GM18870 (cell line): ENCODE results near the gene DAAM2.

ENCODE experiments used
- ATAC-seq: cut with Tn5 transposase; IDR thresholded peaks from one replicate; pipeline ENCODE4 v1.9.1; 2021; ENCODE audit warnings: moderate library complexity; ENCODE audit not compliant: unreplicated experiment

The DAAM2 gene

DNA sequence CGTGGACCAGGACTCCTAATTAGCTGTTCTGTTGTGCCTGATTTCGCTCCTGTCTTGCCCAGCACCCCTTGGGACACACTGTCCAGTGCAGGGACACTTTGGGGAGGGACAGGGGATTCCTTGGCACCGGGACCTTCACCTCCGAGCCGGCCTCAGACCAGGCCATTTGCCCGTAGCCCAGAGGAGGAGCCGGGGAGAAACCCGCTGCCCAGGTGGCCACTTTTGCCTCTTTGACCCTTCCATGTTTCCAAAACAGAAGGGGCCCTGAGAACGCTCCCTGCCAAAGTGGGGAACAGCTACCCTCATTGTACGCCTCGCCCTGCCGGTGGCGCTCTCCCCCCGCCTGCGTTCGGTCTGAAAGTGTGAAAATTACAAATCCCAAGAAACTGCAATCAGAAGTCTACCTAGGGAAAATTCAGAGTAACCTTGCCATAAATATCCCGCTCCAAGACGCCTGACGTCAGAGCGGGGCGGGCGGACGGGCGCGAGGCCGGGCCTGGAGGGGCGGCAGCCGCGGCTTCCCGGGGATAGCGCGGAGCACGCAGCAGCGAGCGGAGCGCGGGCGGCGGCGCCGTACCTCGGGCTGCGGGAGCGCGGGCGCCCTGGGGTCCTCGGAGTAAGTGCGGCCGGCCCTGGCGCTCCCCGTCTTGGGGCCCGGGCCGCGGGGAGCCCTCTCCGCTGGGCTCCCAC, at the start of gene DAAM2:
TSS of gene DAAM2 (plus strand) at position 527 of the 690 bp plus-strand sequence. CDS start 63,927 bp downstream, outside the sequence.
- ATAC-seq: no peak

DNA sequence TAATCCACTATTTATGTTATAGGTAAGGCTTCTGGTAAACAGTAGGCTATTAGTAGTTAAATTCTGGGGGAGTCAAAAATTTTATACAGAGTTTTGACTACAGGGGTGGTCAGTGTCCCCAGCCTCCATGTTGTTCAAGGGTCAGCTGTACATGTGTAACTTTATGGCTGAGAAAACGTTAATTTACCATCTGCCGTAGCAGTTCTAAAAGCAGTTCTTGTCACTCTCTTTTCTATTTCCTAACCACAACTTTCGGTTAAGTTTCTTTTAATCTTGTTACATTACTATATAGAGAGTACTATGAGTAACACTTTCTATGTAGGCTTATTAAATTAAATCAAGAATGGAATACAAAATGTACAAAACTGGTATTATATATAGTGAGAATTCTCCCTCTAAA, 45.4 kb upstream of the DAAM2 start:
- no peak for ATAC-seq

GRCh38 chr6:39752835-39753724, 39.1 kb upstream of the DAAM2 start:
- ATAC-seq: no peak

DNA sequence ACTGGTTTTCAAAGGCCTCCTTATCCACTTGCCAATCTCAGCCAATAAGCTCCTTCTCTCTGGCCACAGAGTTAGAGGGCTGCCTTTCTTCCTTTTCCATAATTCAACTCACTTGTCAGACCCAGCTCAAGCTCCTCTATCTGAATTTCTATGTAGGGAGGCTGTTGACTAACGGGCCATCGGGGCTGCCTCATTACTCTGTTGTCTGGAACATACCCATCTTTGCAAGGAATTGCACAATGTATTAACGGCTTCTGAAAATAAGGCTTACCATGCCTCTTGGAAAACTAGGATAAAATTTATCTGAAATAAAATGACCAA, 38.5 kb upstream of the DAAM2 start:
- no peak for ATAC-seq

- ATAC-seq: no peak
Observed at GRCh38 chr6:39754514-39755115, 37.6 kb upstream of the DAAM2 start.

DNA sequence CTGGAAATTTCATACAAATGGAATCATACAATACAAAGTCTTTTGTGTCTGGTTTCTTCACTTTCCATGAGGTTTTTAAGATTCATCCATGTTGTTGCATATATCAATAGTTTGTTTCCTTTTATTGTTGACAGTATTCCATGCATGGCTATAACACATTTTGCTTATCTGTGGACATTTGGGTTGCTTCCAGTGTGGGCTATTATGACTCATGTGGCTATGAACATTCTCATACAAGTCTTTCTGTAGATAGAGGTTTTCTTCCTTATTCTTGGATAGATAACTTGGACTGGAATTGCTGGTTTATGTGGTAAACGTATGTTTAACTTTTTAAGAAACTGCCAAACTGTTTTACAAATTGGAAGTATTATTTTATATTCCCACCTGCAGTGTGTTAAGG, 36.9 kb upstream of the DAAM2 start:
- no peak for ATAC-seq

GRCh38 chr6:39756582-39756981, 35.6 kb upstream of the DAAM2 start:
- no peak for ATAC-seq

GRCh38 chr6:39758905-39759605, 33.1 kb upstream of the DAAM2 start:
- ATAC-seq: no peak

DNA sequence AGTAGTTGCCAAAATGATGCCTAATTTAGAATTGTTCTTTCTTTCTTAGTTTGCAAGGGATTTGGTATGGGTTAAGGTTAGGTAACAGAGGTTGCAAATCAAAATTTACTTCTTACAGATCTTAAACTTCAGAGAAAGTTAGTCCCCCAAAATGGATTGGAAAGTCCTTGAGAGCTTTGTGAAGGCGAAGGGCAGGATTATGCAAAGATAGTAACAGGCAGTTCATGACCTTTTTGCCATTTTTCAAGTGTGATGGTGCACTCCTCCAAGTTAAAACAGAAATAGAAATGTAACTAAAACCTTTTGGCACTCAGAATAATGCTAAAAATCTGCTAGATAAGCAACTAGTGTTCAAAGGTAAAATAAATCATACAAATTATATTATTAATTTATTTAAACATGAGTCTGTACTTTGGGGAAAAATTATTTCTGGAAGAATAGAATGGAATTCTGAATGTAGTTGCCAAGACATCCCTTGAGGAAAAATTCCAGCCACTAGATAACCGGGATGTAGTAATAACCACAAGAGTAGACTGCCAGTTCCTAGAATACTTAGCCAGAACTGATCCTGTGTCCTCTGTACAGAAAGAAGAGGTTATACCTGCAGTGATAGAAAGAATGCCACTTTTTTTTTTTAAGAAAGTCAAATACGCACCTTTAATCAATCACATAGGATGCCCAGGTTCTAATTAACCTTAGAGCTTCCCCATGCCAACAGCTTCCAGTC, 31.8 kb upstream of the DAAM2 start:
- no peak for ATAC-seq

DNA sequence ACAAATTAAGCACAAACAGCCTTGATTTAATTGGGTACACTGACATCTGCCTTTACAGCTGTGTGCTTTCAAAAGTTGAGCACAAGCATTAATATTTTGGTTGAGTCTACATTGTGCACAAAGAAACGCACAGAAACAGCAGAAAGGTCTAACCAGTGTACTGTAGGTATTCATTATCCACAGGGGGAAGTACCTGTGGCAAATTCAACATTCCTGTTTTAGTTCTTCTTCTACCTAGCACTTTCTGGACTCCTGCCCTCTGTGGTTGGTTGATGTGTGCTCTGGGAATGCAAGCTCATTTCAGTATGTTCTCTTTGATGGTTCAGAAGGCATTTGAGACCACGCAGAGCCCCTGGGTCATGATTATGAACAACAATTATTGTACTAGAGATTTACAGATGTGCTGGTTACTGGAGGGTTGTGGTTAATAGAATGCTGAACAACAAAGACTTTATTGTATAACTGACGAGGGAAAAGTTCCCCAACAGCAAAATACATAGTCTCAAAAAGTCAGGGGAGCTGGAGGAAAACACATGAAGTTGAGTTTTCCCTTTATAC, 26.6 kb upstream of the DAAM2 start:
- no peak for ATAC-seq

DNA sequence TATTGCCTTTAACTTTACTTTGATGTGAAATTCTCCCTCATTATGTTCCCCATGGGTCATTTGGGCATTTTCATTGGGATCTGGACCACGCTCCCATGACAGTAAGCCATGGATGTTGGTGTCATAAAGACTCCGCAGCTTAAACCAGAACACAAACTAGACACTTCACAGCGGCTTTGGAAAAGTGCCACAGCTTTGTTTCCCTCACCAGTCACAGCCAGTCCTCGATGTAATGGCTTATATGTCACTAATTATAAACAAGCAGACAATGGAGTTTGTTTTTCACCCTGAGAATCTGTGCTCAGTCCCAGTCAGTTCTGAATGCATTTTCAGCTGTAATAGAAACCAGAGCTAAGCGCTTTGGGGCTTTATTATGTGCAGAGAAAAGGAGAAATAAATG, 23.2 kb upstream of the DAAM2 start:
- no peak for ATAC-seq

DNA sequence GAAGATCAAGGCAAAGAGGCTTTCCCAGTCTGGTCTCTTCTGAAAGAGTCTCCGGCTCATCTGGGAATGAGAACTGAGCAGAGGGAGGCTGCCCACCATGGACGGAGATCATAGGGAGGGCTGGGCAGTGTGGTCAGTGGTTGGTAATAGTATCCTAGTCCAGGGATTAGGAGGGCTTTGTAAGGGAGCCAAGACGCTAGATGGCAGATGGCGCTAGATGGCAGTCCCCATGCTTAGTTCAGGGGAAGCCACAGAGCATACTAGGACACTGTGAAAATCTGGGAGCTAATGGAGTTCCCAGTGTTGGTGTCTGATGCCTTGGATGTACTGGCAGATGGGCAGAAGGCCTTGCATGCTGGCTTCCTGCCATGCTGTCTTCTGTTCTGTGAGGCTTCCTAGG, 21.7 kb upstream of the DAAM2 start:
- no peak for ATAC-seq

- ATAC-seq: no peak
Observed at GRCh38 chr6:39772559-39773273, 19.5 kb upstream of the DAAM2 start.

DNA sequence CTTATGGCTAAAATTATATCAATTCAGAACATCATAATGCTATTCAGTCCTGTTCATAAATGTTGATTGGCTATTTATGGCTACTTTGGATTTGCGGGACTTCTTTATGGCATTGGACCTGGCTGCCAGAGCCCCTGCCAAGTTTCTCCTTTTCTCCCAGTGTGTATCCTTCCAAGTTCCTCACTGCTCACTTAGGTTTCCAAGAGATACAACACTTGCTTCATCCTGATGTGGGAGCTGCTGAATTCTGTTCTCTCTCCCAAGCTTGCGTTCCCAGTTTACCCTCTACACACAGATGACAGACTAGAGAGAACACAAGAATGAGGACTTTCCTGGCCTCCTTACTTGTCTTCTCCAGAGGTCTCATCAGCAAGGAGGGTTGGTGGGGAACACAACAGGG, 18.4 kb upstream of the DAAM2 start:
- ATAC-seq: no peak

DNA sequence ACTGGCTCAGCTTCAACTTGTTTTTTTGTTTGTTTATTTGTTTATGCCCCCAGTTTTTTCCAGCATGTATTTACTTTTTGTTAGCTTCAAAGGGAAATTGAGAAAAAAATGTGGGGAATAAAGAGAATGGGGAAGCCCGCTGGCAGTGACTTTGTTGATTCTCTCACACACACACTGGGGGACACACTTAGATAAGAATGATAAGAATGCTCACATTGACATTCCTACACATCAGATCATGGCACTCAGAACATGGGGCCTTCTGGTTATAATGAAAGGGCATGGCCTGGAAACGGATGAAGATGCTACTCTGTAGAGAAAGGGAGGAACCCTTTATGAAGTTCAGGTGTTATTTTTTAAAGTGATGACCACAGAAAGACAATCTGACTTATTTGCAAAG, 15.6 kb upstream of the DAAM2 start:
- no peak for ATAC-seq

DNA sequence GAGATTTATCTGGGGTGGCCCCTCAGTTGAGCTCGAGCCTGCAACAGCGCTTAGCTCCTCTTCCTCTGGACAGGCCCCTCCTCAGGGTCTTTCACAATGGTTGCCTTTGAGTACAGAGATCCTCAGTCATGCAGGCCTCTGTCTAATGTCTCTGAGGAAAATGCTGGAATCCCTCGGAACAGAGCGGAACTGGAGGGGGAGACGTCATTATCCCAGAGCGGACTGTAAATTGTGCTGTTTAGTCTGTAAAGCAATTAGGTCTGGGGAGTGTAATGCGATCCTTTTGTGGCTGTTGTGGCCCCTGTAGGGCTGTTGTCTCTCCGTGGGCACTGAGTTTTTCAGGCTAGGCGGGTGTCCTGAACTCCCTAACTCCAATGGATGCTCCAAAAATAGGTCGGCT, 15.0 kb upstream of the DAAM2 start:
- ATAC-seq: no peak

- ATAC-seq: no peak
Observed at GRCh38 chr6:39777661-39778060, 14.5 kb upstream of the DAAM2 start.

DNA sequence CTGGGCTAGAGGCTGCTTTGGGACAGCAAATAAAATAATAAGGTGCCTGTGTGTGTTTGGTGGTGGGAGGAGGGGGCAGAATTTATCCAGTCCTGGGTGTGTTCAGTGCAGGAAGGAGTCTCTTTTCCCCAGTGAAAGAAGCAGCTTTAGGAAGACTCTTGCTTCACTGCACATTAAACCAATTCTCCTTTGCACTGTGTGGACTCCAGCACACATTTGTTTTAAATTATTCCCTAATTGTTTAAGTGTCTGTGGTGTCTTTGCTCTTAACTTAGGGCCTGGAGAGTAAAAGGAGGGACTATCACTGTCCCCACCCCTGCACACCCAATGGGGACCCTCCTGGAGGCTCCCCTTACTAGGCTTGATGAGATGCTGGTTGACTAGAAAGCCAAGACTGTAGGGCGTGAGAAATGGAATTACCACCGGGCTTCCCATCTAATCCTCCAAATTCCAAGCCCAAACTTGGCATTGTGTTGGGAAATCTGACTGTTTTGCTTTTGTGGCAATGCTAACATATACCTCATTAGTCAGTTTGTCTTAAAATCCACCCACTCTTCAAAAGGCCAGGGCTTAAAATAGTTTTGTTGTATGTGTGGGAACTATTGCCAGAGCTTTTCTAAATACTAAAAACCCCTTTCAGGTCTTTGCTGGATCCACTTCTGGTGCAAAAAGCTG, 13.5 kb upstream of the DAAM2 start:
- no peak for ATAC-seq

DNA sequence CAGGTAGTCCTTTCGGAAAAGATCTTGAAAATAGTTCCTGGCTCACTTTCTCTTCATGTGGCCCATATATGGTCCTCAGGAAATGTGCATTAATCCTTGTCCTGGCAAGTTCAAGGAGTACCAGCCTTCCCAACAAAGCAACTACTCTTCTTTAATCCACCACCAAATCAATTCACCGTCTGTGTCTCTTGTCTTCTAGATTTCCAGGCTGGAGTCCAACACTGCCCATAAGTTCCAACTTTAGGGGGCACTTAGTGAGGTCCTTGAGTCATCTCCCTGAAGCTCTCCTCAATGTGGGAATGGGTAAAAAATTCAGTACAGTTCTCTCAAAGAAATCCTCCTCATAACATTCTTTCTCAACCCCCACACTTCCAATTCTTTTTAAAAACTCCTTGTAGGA, 6.9 kb upstream of the DAAM2 start:
- ATAC-seq: no peak
